Vagina (tissue), 2 donors: ENCODE data around the gene CYYR1. TPM values are rescaled to one million over a fixed set of nuclear protein-coding genes. Genes with fewer than 3 reads are reported as not detected.

Experiments used
- DNase-seq, 2 donors: peaks; one replicate each; pipeline ENCODE4 v3.0.0-alpha.2; 2017; ENCODE audit errors: extremely low spot score in 2 of 2
- H3K27ac ChIP-seq: fragments of 200-600 bp; sonication (generic); one replicate; pipeline ENCODE4 v1.5.1; 2019
- H3K27me3 ChIP-seq: fragments of 200-600 bp; sonication (generic); one replicate; pipeline ENCODE4 v1.5.1; 2019
- H3K36me3 ChIP-seq, 2 donors: fragments of 200-600 bp; sonication (generic); one replicate each; pipeline ENCODE4 v1.5.1; 2017 to 2019
- H3K4me1 ChIP-seq: fragments of 200-600 bp; sonication (generic); one replicate; pipeline ENCODE4 v1.5.1; 2019
- H3K4me3 ChIP-seq, 2 donors: fragments of 200-600 bp; sonication (generic); 1 replicate in 1 of 2; 2 replicates in 1 of 2; pipeline ENCODE4 v1.5.1; 2016 to 2019
- H3K9me3 ChIP-seq: fragments of 200-600 bp; sonication (generic); one replicate; pipeline ENCODE4 v1.5.1; 2019
- POLR2A ChIP-seq, 2 donors: fragments of 450-650 bp; IDR thresholded peaks; one replicate each; pipeline ENCODE4 v1.6.1; 2017; ENCODE audit warnings: antibody characterized with exemption in 2 of 2, mild to moderate bottlenecking in 2 of 2, moderate library complexity in 2 of 2
- POLR2AphosphoS5 ChIP-seq, 2 donors: sonication (generic); formaldehyde crosslinking; IDR thresholded peaks; one replicate each; pipeline ENCODE4 v1.9.0; 2017; ENCODE audit warnings: antibody characterized with exemption in 2 of 2, mild to moderate bottlenecking in 2 of 2, low read depth in 1 of 2; ENCODE audit not compliant: insufficient read depth in 1 of 2
- intact Hi-C: fragments of 100-400 bp; cut with DNase I; formaldehyde crosslinking; loops from one replicate; pipeline ENCODE4 v1.15.1; 2023
- total RNA-seq: library from RNA; depleted of rRNA; stranded (reverse); fragments of >200 nt; gene quantifications from one replicate; pipeline ENCODE4 v1.2.3, GENCODE V29; 2016
- TF ChIP-seq, protein P1 (sequence below), 3 experiments: fragments of 450-650 bp in 2 of 3; fragments of 200-600 bp in 1 of 3; sonication (generic) in 1 of 3; IDR thresholded peaks; one replicate each; pipeline ENCODE4 v1.5.1; 2017 to 2019; ENCODE audit warnings: antibody characterized with exemption in 3 of 3, mild to moderate bottlenecking in 2 of 3, moderate library complexity in 2 of 3

CYYR1 gene
- total RNA-seq, 1 donor from 2014 or later: 12.3 TPM

DNA sequence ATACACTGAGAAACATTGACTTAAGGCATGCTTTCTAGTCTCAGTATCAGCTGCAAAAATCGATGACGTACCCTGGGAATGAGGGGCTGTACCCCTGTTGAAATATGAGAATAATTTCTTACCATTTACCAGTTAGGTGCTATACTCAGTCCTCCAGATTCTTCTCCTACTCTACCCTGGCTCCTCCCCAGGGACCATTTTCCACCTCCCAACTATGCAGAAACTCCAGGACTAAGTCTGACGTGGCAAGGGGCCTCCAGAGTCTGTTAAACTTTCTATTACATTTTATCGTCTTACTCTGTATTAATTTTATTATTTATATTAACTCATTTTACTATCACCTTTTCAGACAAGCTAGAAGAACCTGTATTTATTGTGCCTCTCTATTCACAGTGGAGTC lies 124.3 kb downstream of the CYYR1 start:
- H3K36me3 ChIP-seq: no peaks in the 10 kb centered on the region
- no peaks in the 10 kb centered on the region for H3K9me3 ChIP-seq
- no peak overlapping the region for H3K4me3 ChIP-seq
- no peak for DNase-seq
- H3K4me1 ChIP-seq: no peaks in the 10 kb centered on the region
- intact Hi-C loops: no loop called here
- no peaks in the 10 kb centered on the region for H3K27me3 ChIP-seq
- peak overlapping the region; percentile 25 for H3K27ac ChIP-seq
- TF ChIP-seq POLR2AphosphoS5 (IDR thresholded peaks at IDR 0.05; ENCODE audit: insufficient read depth in 1 of 2, low read depth in 1 of 2) (no peak), POLR2A (IDR thresholded peaks at IDR 0.05) (no peak)
- TF ChIP-seq, protein P1, sequence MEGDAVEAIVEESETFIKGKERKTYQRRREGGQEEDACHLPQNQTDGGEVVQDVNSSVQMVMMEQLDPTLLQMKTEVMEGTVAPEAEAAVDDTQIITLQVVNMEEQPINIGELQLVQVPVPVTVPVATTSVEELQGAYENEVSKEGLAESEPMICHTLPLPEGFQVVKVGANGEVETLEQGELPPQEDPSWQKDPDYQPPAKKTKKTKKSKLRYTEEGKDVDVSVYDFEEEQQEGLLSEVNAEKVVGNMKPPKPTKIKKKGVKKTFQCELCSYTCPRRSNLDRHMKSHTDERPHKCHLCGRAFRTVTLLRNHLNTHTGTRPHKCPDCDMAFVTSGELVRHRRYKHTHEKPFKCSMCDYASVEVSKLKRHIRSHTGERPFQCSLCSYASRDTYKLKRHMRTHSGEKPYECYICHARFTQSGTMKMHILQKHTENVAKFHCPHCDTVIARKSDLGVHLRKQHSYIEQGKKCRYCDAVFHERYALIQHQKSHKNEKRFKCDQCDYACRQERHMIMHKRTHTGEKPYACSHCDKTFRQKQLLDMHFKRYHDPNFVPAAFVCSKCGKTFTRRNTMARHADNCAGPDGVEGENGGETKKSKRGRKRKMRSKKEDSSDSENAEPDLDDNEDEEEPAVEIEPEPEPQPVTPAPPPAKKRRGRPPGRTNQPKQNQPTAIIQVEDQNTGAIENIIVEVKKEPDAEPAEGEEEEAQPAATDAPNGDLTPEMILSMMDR (IDR thresholded peaks at IDR 0.05): no peak

DNA sequence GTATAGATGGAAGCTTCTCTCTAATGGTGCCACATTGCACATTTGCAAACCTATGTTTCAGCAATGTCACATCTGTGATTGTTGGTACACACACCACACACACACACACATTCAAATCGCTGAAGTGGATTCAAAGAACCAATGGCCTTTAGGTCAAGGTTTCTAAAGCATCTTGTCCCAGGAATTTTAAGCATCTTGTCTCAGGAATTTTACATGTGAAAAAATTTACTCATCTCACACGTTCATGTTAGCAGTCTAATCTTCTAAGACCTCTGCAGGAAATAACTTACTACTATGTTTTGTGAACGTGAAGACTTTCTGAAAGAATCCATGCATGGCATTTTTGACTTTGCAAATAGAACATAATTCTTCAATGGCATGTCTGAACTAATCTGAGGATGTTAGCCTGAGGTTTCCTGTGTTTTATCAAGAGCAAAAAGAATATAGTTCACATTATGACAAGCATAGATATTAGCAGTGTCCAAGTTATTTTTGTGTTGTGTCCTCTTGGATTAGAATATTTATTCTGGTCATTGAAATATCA lies 125.1 kb downstream of the CYYR1 start:
- intact Hi-C loops: no loop called here
- Histone ChIP-seq H3K4me3 (no peak overlapping the region), H3K27ac (no peak overlapping the region), H3K27me3 (no peaks in the 10 kb centered on the region), H3K4me1 (no peaks in the 10 kb centered on the region), H3K36me3 (no peaks in the 10 kb centered on the region), H3K9me3 (no peaks in the 10 kb centered on the region)
- no peak for TF ChIP-seq POLR2A (IDR thresholded peaks at IDR 0.05)
- TF ChIP-seq, protein P1 (IDR thresholded peaks at IDR 0.05): no peak
- TF ChIP-seq POLR2AphosphoS5 (IDR thresholded peaks at IDR 0.05; ENCODE audit: insufficient read depth in 1 of 2, low read depth in 1 of 2): no peak
- DNase-seq: no peak

DNA sequence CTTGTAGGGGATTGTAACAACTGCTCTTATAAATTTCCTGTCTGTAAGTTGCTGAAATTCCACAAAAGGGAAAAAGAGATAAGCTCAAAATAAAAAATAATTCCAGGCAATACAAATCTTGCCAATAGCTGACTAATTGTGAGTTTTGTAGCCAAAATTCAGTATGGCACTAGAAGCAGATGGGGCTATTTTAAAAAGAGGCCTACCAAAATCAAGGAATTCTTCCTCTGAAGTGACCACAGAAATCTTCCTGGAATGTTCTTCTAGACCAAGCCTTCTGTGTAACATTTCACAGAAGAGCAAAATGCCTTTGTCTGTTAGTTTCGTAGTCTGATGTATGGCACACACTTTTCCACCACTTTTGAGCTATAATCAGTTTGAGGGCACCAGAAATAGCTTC lies 127.6 kb downstream of the CYYR1 start:
- no peaks in the 10 kb centered on the region for H3K36me3 ChIP-seq
- H3K9me3 ChIP-seq: no peaks in the 10 kb centered on the region
- no peak overlapping the region for H3K4me3 ChIP-seq
- H3K4me1 ChIP-seq: no peaks in the 10 kb centered on the region
- intact Hi-C loops: no loop called here
- no peak overlapping the region for H3K27ac ChIP-seq
- no peaks in the 10 kb centered on the region for H3K27me3 ChIP-seq
- DNase-seq: no peak
- TF ChIP-seq POLR2A (IDR thresholded peaks at IDR 0.05) (no peak), POLR2AphosphoS5 (IDR thresholded peaks at IDR 0.05; ENCODE audit: insufficient read depth in 1 of 2, low read depth in 1 of 2) (no peak)
- TF ChIP-seq, protein P1 (IDR thresholded peaks at IDR 0.05): no peak

DNA sequence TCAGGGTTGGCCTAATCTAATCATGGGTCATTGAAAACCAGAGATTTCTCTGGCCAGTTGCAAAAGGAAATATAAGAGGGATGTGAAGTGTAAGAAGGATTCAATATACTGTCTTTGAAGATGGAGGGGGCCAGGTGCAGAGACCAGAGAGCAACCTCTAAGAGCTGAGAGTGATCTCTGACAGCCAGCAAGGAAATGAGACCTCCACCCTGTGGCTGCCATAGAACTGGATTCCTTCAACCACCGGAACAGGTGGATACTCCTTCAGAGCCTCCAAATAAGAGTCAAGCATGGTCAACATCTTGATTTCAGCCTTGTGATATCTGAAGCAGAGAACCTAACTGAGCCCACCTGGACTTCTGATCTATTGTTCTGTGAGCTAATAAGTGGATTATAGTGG lies 128.4 kb downstream of the CYYR1 start:
- Histone ChIP-seq H3K27me3 (no peaks in the 10 kb centered on the region), H3K9me3 (no peaks in the 10 kb centered on the region), H3K27ac (no peak overlapping the region), H3K36me3 (no peaks in the 10 kb centered on the region), H3K4me3 (no peak overlapping the region), H3K4me1 (no peaks in the 10 kb centered on the region)
- no peak for DNase-seq
- TF ChIP-seq, protein P1 (IDR thresholded peaks at IDR 0.05): no peak
- TF ChIP-seq POLR2A (IDR thresholded peaks at IDR 0.05) (no peak), POLR2AphosphoS5 (IDR thresholded peaks at IDR 0.05; ENCODE audit: insufficient read depth in 1 of 2, low read depth in 1 of 2) (no peak)
- intact Hi-C loops: no loop called here

DNA sequence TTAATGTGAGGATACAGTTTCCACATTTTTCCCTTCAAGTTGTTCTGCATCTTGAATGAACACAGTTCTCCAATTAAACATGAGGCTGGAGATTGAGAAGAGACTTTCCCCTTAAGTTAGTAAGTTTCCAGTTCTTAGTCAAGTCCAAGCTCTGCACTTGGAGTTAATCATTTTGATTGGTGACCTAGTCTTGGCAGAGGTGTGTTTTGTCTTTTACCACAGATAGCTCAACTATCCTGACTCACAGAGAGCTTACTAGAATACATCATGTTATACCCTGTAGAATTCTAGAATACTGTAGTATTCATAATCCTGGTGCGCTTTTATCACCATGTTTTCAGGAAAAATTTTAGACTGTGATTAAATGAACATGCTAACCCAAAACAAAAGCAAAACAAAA lies 129.2 kb downstream of the CYYR1 start:
- Histone ChIP-seq H3K27me3 (no peaks in the 10 kb centered on the region), H3K36me3 (no peaks in the 10 kb centered on the region), H3K27ac (no peak overlapping the region), H3K4me3 (no peak overlapping the region), H3K9me3 (no peaks in the 10 kb centered on the region), H3K4me1 (no peaks in the 10 kb centered on the region)
- TF ChIP-seq POLR2AphosphoS5 (IDR thresholded peaks at IDR 0.05; ENCODE audit: insufficient read depth in 1 of 2, low read depth in 1 of 2) (no peak), POLR2A (IDR thresholded peaks at IDR 0.05) (no peak)
- TF ChIP-seq, protein P1 (IDR thresholded peaks at IDR 0.05): no peak
- intact Hi-C loops: no loop called here
- no peak for DNase-seq
